Liver (tissue), 9 donors: ENCODE results near the gene CDH13. TPM values are rescaled to one million over a fixed set of nuclear protein-coding genes. Genes with fewer than 3 reads are reported as not detected.

Experiments used
- DNase-seq: peaks from one replicate; pipeline ENCODE4 v3.0.0-alpha.2; 2017; ENCODE audit warnings: low spot score
- H3K27ac ChIP-seq, 2 donors: one replicate each; pipeline ENCODE4 v1.7.0; 2013; ENCODE audit warnings: inconsistent platforms in 2 of 2, low read length in 2 of 2, control low read depth in 1 of 2, low read depth in 1 of 2, mild to moderate bottlenecking in 1 of 2
- H3K27me3 ChIP-seq, 4 donors: one replicate each; pipeline versions ENCODE4 v1.6.1 to v1.7.0; 2013; ENCODE audit warnings: low read length in 3 of 4, inconsistent platforms in 1 of 4, mild to moderate bottlenecking in 1 of 4, moderate library complexity in 1 of 4; ENCODE audit not compliant: control insufficient read depth in 4 of 4, insufficient read depth in 4 of 4
- H3K36me3 ChIP-seq, 4 donors: one replicate each; pipeline versions ENCODE4 v1.6.1 to v1.7.0; 2013; ENCODE audit warnings: low read length in 3 of 4, mild to moderate bottlenecking in 3 of 4, low read depth in 1 of 4, moderate library complexity in 1 of 4; ENCODE audit not compliant: control insufficient read depth in 4 of 4, insufficient read depth in 3 of 4
- H3K4me1 ChIP-seq, 4 donors: one replicate each; pipeline versions ENCODE4 v1.6.1 to v1.7.0; 2013; ENCODE audit warnings: low read length in 3 of 4, mild to moderate bottlenecking in 3 of 4, moderate library complexity in 1 of 4; ENCODE audit not compliant: control insufficient read depth in 4 of 4, insufficient read depth in 4 of 4
- H3K4me3 ChIP-seq, 3 donors: one replicate each; pipeline versions ENCODE4 v1.6.1 to v1.7.0; 2013; ENCODE audit warnings: low read length in 3 of 3, control low read depth in 1 of 3, low read depth in 1 of 3, mild to moderate bottlenecking in 1 of 3
- H3K9ac ChIP-seq, 2 donors: one replicate each; pipeline ENCODE4 v1.7.0; 2013; ENCODE audit warnings: low read length in 2 of 2, mild to moderate bottlenecking in 2 of 2, moderate library complexity in 2 of 2, control low read depth in 1 of 2, low read depth in 1 of 2
- H3K9me3 ChIP-seq, 4 donors: one replicate each; pipeline versions ENCODE4 v1.6.1 to v1.7.0; 2013; ENCODE audit warnings: low read length in 3 of 4; ENCODE audit not compliant: control insufficient read depth in 4 of 4
- EGR1 ChIP-seq, 2 donors: IDR thresholded peaks; 2 replicates each; pipeline ENCODE4 v1.6.1; 2016 to 2018; ENCODE audit warnings: antibody characterized with exemption in 2 of 2, low read depth in 2 of 2
- FOXA1 ChIP-seq: IDR thresholded peaks from 2 replicates; pipeline ENCODE4 v1.6.1; 2016; ENCODE audit warnings: antibody characterized with exemption
- FOXA2 ChIP-seq: IDR thresholded peaks from 2 replicates; pipeline ENCODE4 v1.6.1; 2016; ENCODE audit warnings: antibody characterized with exemption
- GABPA ChIP-seq, 2 donors: IDR thresholded peaks in 1 of 2; conservative IDR thresholded peaks in 1 of 2; 2 replicates each; pipeline ENCODE4 v1.6.1; 2016; ENCODE audit warnings: antibody characterized with exemption in 2 of 2, mild to moderate bottlenecking in 1 of 2, moderate library complexity in 1 of 2
- HNF4A ChIP-seq, 2 donors: conservative IDR thresholded peaks; 2 replicates each; pipeline ENCODE4 v1.6.1; 2016; ENCODE audit warnings: antibody characterized with exemption in 2 of 2, mild to moderate bottlenecking in 2 of 2
- HNF4G ChIP-seq: IDR thresholded peaks from 2 replicates; pipeline ENCODE4 v1.6.1; 2016; ENCODE audit warnings: antibody characterized with exemption
- JUND ChIP-seq, 2 donors: IDR thresholded peaks; 2 replicates each; pipeline ENCODE4 v1.6.1; 2016; ENCODE audit warnings: antibody characterized with exemption in 2 of 2
- MAX ChIP-seq: IDR thresholded peaks from 2 replicates; pipeline ENCODE4 v1.6.1; 2016; ENCODE audit warnings: antibody characterized with exemption
- NR2F2 ChIP-seq: IDR thresholded peaks from 2 replicates; pipeline ENCODE4 v1.6.1; 2016; ENCODE audit warnings: antibody characterized with exemption
- RAD21 ChIP-seq, 2 donors: IDR thresholded peaks; 2 replicates each; pipeline ENCODE4 v1.6.1; 2016; ENCODE audit warnings: antibody characterized with exemption in 2 of 2, mild to moderate bottlenecking in 2 of 2
- RXRA ChIP-seq, 2 donors: IDR thresholded peaks; 2 replicates each; pipeline ENCODE4 v1.6.1; 2017 to 2018; ENCODE audit warnings: antibody characterized with exemption in 2 of 2, mild to moderate bottlenecking in 1 of 2
- SP1 ChIP-seq: IDR thresholded peaks from 2 replicates; pipeline ENCODE4 v1.6.1; 2018; ENCODE audit warnings: antibody characterized with exemption, mild to moderate bottlenecking
- TAF1 ChIP-seq: conservative IDR thresholded peaks from 2 replicates; pipeline ENCODE4 v1.6.1; 2016; ENCODE audit warnings: antibody characterized with exemption, mild to moderate bottlenecking
- YY1 ChIP-seq: IDR thresholded peaks from 2 replicates; pipeline ENCODE4 v1.6.1; 2016; ENCODE audit warnings: antibody characterized with exemption, mild to moderate bottlenecking
- ZBTB33 ChIP-seq: IDR thresholded peaks from 2 replicates; pipeline ENCODE4 v1.6.1; 2016; ENCODE audit warnings: antibody characterized with exemption
- WGBS: extraction: QIAGEN DNeasy Blood & Tissue Kit; methylation state at CpG from one replicate; pipeline ENCODE4 v1.1.7; 2013; 5-methylcytosine and 5-hydroxymethylcytosine counted together
- polyA plus RNA-seq, 2 donors: library from polyadenylated mRNA; stranded (reverse) in 1 of 2; unstranded in 1 of 2; fragments of 200-250 nt in 1 of 2; fragments of >200 nt in 1 of 2; fragmentation: Nextera tagmentation in 1 of 2; extraction: Ambion mirVana in 1 of 2; gene quantifications; one replicate each; pipeline versions ENCODE4 v1.2.1 to v1.2.3, GENCODE V29; 2013 to 2015
- total RNA-seq, 2 donors: library from RNA; depleted of rRNA; stranded (reverse); fragments of >200 nt; gene quantifications; one replicate each; pipeline ENCODE4 v1.2.3, GENCODE V29; 2014
- TF ChIP-seq, protein P1 (sequence below): IDR thresholded peaks from 2 replicates; pipeline ENCODE4 v1.6.1; 2016; ENCODE audit warnings: antibody characterized with exemption
- TF ChIP-seq, protein P2 (sequence below): IDR thresholded peaks from 2 replicates; pipeline ENCODE4 v1.6.1; 2016; ENCODE audit warnings: antibody characterized with exemption, mild to moderate bottlenecking
- TF ChIP-seq, protein P3 (sequence below): fragments of 150-350 bp; IDR thresholded peaks from 2 replicates; pipeline ENCODE4 v1.5.1; 2017; ENCODE audit warnings: improper control_type of control experiment, low read depth, low read length; ENCODE audit not compliant: missing input control
- donor health status: healthy.
- donor health status: healthy.
- donor health status: healthy.
- donor health status: healthy.
- donor health status: healthy.

The CDH13 gene
- total and polyA plus RNA-seq, 4 donors, result 0.21 to 1.5 (median 0.58) TPM

DNA sequence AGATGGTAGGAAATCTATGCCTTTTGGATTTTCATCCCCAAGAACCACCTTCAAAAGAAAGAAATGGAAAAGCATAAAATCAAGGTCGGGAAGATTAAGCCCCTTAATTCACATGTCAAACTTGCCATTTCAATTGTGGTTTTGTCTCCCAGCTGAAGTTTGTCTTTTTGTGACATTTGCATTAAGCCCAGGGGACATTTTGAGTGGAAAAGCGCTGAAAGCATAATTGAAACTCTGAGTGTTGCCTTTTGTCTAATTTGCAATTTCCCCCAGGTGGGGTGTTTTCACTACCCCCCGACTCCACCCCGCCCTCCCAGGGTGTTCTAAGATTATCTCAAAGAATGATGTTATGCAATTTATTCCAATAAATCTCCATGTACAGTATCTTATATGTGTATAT, 396.2 kb downstream of the CDH13 start:
- 54% methylated on average over 4 of the region's 4 CpGs for WGBS
- Histone ChIP-seq H3K27me3 (no peaks in the 10 kb centered on the region), H3K36me3 (no peaks in the 10 kb centered on the region), H3K4me1 (no peaks in the 10 kb centered on the region), H3K9ac (no peak overlapping the region), H3K4me3 (no peak overlapping the region), H3K9me3 (no peaks in the 10 kb centered on the region), H3K27ac (no peak overlapping the region)
- TF ChIP-seq SP1, result no peak
- no peak for TF ChIP-seq RAD21 (IDR thresholded peaks at IDR 0.05)
- TF ChIP-seq JUND (IDR thresholded peaks at IDR 0.05), result no peak
- TF ChIP-seq TAF1, result no peak
- no peak for DNase-seq

- no peaks in the 10 kb centered on the region for H3K9me3 ChIP-seq
- no peak overlapping the region for H3K4me3 ChIP-seq
- WGBS, result 64% methylated on average over 1 of the region's 1 CpG
- no peak for DNase-seq
- TF ChIP-seq, protein P1, sequence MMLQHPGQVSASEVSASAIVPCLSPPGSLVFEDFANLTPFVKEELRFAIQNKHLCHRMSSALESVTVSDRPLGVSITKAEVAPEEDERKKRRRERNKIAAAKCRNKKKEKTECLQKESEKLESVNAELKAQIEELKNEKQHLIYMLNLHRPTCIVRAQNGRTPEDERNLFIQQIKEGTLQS, result no peak
- TF ChIP-seq ZBTB33, result no peak
- TF ChIP-seq JUND (IDR thresholded peaks at IDR 0.05), result no peak
- TF ChIP-seq FOXA2, result no peak
- no peak for TF ChIP-seq YY1
- TF ChIP-seq, protein P2, sequence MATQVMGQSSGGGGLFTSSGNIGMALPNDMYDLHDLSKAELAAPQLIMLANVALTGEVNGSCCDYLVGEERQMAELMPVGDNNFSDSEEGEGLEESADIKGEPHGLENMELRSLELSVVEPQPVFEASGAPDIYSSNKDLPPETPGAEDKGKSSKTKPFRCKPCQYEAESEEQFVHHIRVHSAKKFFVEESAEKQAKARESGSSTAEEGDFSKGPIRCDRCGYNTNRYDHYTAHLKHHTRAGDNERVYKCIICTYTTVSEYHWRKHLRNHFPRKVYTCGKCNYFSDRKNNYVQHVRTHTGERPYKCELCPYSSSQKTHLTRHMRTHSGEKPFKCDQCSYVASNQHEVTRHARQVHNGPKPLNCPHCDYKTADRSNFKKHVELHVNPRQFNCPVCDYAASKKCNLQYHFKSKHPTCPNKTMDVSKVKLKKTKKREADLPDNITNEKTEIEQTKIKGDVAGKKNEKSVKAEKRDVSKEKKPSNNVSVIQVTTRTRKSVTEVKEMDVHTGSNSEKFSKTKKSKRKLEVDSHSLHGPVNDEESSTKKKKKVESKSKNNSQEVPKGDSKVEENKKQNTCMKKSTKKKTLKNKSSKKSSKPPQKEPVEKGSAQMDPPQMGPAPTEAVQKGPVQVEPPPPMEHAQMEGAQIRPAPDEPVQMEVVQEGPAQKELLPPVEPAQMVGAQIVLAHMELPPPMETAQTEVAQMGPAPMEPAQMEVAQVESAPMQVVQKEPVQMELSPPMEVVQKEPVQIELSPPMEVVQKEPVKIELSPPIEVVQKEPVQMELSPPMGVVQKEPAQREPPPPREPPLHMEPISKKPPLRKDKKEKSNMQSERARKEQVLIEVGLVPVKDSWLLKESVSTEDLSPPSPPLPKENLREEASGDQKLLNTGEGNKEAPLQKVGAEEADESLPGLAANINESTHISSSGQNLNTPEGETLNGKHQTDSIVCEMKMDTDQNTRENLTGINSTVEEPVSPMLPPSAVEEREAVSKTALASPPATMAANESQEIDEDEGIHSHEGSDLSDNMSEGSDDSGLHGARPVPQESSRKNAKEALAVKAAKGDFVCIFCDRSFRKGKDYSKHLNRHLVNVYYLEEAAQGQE, result no peak
- TF ChIP-seq HNF4G, result no peak
- TF ChIP-seq HNF4A (conservative IDR thresholded peaks at IDR 0.05), result no peak
- TF ChIP-seq FOXA1, result no peak
- no peak for TF ChIP-seq SP1
- no peak for TF ChIP-seq TAF1
- TF ChIP-seq, protein P3, sequence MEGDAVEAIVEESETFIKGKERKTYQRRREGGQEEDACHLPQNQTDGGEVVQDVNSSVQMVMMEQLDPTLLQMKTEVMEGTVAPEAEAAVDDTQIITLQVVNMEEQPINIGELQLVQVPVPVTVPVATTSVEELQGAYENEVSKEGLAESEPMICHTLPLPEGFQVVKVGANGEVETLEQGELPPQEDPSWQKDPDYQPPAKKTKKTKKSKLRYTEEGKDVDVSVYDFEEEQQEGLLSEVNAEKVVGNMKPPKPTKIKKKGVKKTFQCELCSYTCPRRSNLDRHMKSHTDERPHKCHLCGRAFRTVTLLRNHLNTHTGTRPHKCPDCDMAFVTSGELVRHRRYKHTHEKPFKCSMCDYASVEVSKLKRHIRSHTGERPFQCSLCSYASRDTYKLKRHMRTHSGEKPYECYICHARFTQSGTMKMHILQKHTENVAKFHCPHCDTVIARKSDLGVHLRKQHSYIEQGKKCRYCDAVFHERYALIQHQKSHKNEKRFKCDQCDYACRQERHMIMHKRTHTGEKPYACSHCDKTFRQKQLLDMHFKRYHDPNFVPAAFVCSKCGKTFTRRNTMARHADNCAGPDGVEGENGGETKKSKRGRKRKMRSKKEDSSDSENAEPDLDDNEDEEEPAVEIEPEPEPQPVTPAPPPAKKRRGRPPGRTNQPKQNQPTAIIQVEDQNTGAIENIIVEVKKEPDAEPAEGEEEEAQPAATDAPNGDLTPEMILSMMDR, result no peak
- TF ChIP-seq RXRA (IDR thresholded peaks at IDR 0.05), result no peak
- no peak for TF ChIP-seq EGR1 (IDR thresholded peaks at IDR 0.05; ENCODE audit: low read depth in 2 of 2)
- no peak for TF ChIP-seq MAX
- no peak for TF ChIP-seq GABPA (IDR thresholded peaks at IDR 0.05 in 1 of 2, conservative IDR thresholded peaks at IDR 0.05 in 1 of 2)
- TF ChIP-seq NR2F2, result no peak
- no peak for TF ChIP-seq RAD21 (IDR thresholded peaks at IDR 0.05)
- H3K4me1 ChIP-seq, result no peaks in the 10 kb centered on the region
- H3K9ac ChIP-seq, result no peak overlapping the region
- H3K36me3 ChIP-seq, result no peaks in the 10 kb centered on the region
- no peaks in the 10 kb centered on the region for H3K27me3 ChIP-seq
- no peak overlapping the region for H3K27ac ChIP-seq
Measured at GRCh38 chr16:83023640-83024039, 396.9 kb downstream of the CDH13 start.
